ENCODE results near the gene DYRK4. TPM values are rescaled to one million over a fixed set of nuclear protein-coding genes. Genes with fewer than 3 reads are reported as not detected.

DYRK4 gene
- total RNA-seq, 1 donor from 2014 or later: 22.1 TPM

- no peaks in the 10 kb centered on the region for H3K27me3 Mint-ChIP-seq
- intact Hi-C loops (cut with micrococcal nuclease): no loop called here
- H3K36me3 Mint-ChIP-seq (ENCODE audit: low read depth): peaks cover 13% of the 10 kb centered on the region
- peaks cover 6% of the 10 kb centered on the region for H3K4me1 Mint-ChIP-seq
- TF ChIP-seq, protein P1, sequence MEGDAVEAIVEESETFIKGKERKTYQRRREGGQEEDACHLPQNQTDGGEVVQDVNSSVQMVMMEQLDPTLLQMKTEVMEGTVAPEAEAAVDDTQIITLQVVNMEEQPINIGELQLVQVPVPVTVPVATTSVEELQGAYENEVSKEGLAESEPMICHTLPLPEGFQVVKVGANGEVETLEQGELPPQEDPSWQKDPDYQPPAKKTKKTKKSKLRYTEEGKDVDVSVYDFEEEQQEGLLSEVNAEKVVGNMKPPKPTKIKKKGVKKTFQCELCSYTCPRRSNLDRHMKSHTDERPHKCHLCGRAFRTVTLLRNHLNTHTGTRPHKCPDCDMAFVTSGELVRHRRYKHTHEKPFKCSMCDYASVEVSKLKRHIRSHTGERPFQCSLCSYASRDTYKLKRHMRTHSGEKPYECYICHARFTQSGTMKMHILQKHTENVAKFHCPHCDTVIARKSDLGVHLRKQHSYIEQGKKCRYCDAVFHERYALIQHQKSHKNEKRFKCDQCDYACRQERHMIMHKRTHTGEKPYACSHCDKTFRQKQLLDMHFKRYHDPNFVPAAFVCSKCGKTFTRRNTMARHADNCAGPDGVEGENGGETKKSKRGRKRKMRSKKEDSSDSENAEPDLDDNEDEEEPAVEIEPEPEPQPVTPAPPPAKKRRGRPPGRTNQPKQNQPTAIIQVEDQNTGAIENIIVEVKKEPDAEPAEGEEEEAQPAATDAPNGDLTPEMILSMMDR (IDR thresholded peaks at IDR 0.05): no peak
- ChIA-PET CTCF (no interaction called here), POLR2A (no interaction called here)
- H3K4me3 Mint-ChIP-seq: no peak overlapping the region
- peaks cover 3% of the 10 kb centered on the region for H3K9me3 Mint-ChIP-seq
- no peak overlapping the region for H3K27ac Mint-ChIP-seq
- DNase-seq (no peak), ATAC-seq (ENCODE audit: low read depth) (no peak)
Observed at GRCh38 chr12:4586500-4586899, 24.5 kb downstream of the DYRK4 start.

DNA sequence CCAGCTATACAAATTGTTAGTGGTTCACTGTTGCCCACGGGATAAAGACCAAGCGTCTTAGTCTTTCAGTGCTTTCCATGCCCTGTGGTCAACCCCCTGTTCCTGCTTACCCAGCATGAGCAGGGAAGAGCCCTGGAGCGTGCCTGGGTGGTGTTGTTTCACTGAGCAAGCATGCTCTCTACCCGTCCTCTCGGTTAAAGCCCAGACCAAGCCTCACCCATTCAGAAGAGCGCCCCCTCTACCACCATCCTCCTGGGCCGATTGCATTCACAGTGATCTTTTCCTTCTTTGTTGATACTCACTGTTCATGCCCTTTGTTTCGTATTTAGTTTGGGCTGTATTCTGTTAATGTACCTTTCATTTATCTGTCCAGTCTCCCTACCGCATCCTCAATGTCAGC is 25.1 kb downstream of the DYRK4 start:
- Mint-ChIP-seq H3K36me3 (ENCODE audit: low read depth) (peaks cover 13% of the 10 kb centered on the region), H3K27ac (no peak overlapping the region), H3K4me1 (peaks cover 6% of the 10 kb centered on the region), H3K9me3 (peaks cover 3% of the 10 kb centered on the region), H3K4me3 (no peak overlapping the region), H3K27me3 (no peaks in the 10 kb centered on the region)
- POLR2A ChIA-PET: no interaction called here
- intact Hi-C loops (cut with micrococcal nuclease): no loop called here
- ATAC-seq (ENCODE audit: low read depth) (no peak), DNase-seq (no peak)
- CTCF ChIA-PET: no interaction called here
- TF ChIP-seq, protein P1 (IDR thresholded peaks at IDR 0.05): no peak

GRCh38 chr12:4588916-4589315 is 26.9 kb downstream of the DYRK4 start:
- ChIA-PET POLR2A (interaction anchor here (0.6 kb wide), 1 partner anchor 62 kb away, joined by 7 read pairs; no protein-coding TSS in a partner anchor), CTCF (no interaction called here)
- TF ChIP-seq, protein P1 (IDR thresholded peaks at IDR 0.05): no peak
- DNase-seq (no peak), ATAC-seq (ENCODE audit: low read depth) (no peak)
- intact Hi-C loops (cut with micrococcal nuclease): no loop called here
- H3K36me3 Mint-ChIP-seq (ENCODE audit: low read depth): peaks cover 15% of the 10 kb centered on the region
- H3K27me3 Mint-ChIP-seq: no peaks in the 10 kb centered on the region
- peaks cover 4% of the 10 kb centered on the region for H3K4me1 Mint-ChIP-seq
- H3K9me3 Mint-ChIP-seq: peaks cover 3% of the 10 kb centered on the region
- H3K27ac Mint-ChIP-seq: no peak overlapping the region
- no peak overlapping the region for H3K4me3 Mint-ChIP-seq

DNA sequence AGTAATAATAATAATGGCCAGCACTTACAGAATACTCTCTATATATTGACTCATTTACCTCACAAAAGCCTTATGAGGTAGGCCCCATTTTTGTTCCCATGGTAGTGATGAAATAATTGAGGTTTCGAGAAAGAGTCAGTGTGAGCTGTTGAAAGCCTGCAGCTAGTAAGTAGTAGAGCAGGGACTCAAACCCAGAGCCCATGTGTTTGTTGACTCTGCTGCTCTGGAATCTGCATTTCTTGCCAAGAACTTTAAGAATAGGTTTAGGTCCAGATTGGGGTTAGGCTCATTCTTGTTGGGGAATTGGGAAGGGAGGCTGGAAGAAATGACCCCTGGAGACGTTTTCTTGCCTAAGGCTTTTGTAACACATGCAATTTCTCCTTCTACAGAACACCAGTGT is 27.9 kb downstream of the DYRK4 start:
- TF ChIP-seq, protein P1 (IDR thresholded peaks at IDR 0.05): no peak
- H3K9me3 Mint-ChIP-seq: peaks cover 3% of the 10 kb centered on the region
- CTCF ChIA-PET: no interaction called here
- DNase-seq: no peak
- intact Hi-C loops (cut with micrococcal nuclease): no loop called here
- no peaks in the 10 kb centered on the region for H3K27me3 Mint-ChIP-seq
- no peak overlapping the region for H3K27ac Mint-ChIP-seq
- no peak for ATAC-seq (ENCODE audit: low read depth)
- H3K4me1 Mint-ChIP-seq: no peaks in the 10 kb centered on the region
- peaks cover 15% of the 10 kb centered on the region for H3K36me3 Mint-ChIP-seq (ENCODE audit: low read depth)
- no peak overlapping the region for H3K4me3 Mint-ChIP-seq
- POLR2A ChIA-PET: no interaction called here

DNA sequence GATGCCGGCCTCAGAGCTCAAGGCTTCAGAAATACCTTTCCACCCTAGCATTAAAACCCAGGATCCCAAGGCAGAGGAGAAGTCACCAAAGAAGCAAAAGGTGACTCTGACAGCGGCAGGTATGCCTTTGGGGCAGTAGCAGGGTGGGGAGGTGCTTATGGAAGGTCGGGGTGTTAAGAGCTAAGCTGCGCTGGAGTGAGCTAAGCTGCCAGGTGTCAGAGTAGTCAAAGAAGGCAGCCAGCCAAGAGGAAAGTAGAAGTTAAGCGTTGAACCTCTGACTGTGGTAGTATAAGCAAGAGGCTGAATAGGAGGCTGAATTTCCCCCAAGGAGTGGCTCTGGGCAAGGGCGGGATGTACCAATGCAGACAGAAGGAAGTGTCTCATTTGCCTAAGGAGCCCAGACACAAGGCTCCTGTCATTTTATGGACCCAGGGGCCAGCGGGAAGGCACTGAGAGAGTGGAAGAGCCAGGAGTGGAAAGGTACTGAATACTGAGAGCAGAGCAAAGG is 29.2 kb downstream of the DYRK4 start:
- H3K27ac Mint-ChIP-seq: no peak overlapping the region
- intact Hi-C loops (cut with micrococcal nuclease): no loop called here
- no peaks in the 10 kb centered on the region for H3K4me1 Mint-ChIP-seq
- ChIA-PET POLR2A (no interaction called here), CTCF (no interaction called here)
- peaks cover 15% of the 10 kb centered on the region for H3K36me3 Mint-ChIP-seq (ENCODE audit: low read depth)
- ATAC-seq (ENCODE audit: low read depth): no peak
- H3K27me3 Mint-ChIP-seq: no peaks in the 10 kb centered on the region
- no peak overlapping the region for H3K4me3 Mint-ChIP-seq
- TF ChIP-seq, protein P1 (IDR thresholded peaks at IDR 0.05): no peak
- H3K9me3 Mint-ChIP-seq: peaks cover 3% of the 10 kb centered on the region
- DNase-seq: no peak

Measured in activated B cell treated with CpG ODN at 0.5 μM for 24 hours (primary cell).